Kidney (tissue), 14 donors: Measurements from ENCODE around the gene C4orf50. TPM values are rescaled to one million over a fixed set of nuclear protein-coding genes. Genes with fewer than 3 reads are reported as not detected.
"Not testable (repeated sequence)": the region's sequence is repeated elsewhere in the genome, so short reads cannot be mapped to it uniquely, and the experiment has no call there.

Experiments used
- DNase-seq, 5 donors: peaks; one replicate each; pipeline ENCODE4 v3.0.0-alpha.2; 2013 to 2020
- FAIRE-seq: peaks from 2 replicates; lab custom pipeline; 2012; peaks lifted over from hg19 to GRCh38; lab: Jason Lieb, UNC
- H3K27ac ChIP-seq, 2 donors: one replicate each; pipeline ENCODE4 v1.7.0; 2013; ENCODE audit warnings: low read depth in 2 of 2, low read length in 2 of 2, inconsistent platforms in 1 of 2
- H3K27me3 ChIP-seq: one replicate; pipeline ENCODE4 v1.7.1; 2013; ENCODE audit warnings: low read length, inconsistent platforms; ENCODE audit not compliant: control insufficient read depth, insufficient read depth
- H3K36me3 ChIP-seq, 3 donors: one replicate each; pipeline versions ENCODE4 v1.7.0 to v1.7.1; 2013; ENCODE audit warnings: low read length in 3 of 3, control low read depth in 1 of 3, inconsistent platforms in 1 of 3; ENCODE audit not compliant: insufficient read depth in 3 of 3, control insufficient read depth in 2 of 3
- H3K4me1 ChIP-seq, 3 donors: one replicate each; pipeline versions ENCODE4 v1.7.0 to v1.7.1; 2013; ENCODE audit warnings: low read length in 3 of 3, inconsistent platforms in 1 of 3, low read depth in 1 of 3; ENCODE audit not compliant: control insufficient read depth in 2 of 3, insufficient read depth in 2 of 3
- H3K4me3 ChIP-seq, 3 donors: one replicate each; pipeline versions ENCODE4 v1.7.0 to v1.8.1; 2013; ENCODE audit warnings: low read length in 3 of 3, control low read depth in 1 of 3, inconsistent platforms in 1 of 3
- H3K9ac ChIP-seq, 3 donors: one replicate each; pipeline versions ENCODE4 v1.7.0 to v1.7.1; 2013; ENCODE audit warnings: low read length in 3 of 3, control low read depth in 1 of 3, inconsistent platforms in 1 of 3
- H3K9me3 ChIP-seq, 3 donors: one replicate each; pipeline versions ENCODE4 v1.7.0 to v1.7.1; 2013; ENCODE audit warnings: low read length in 3 of 3, control low read depth in 1 of 3, inconsistent platforms in 1 of 3; ENCODE audit not compliant: control insufficient read depth in 2 of 3, insufficient read depth in 1 of 3
- intact Hi-C: fragments of 100-400 bp; cut with DNase I; formaldehyde crosslinking; loops from one replicate; pipeline ENCODE4 v1.11.1; 2022
- polyA plus RNA-seq: library from polyadenylated mRNA; stranded (reverse); fragments of 350-450 nt; fragmentation: Illumina TruSeq; extraction: RNeasy Lipid Tissue Mini Kit (QIAGEN cat#74804); gene quantifications from one replicate; pipeline ENCODE4 v1.2.3, GENCODE V29; 2014; ENCODE audit warnings: low read depth, low replicate concordance; ENCODE audit not compliant: insufficient read depth
- total RNA-seq: library from RNA; stranded (reverse); fragmentation: NEBNext Ultra II Directional; extraction: Animal tissue kit (Norgen Biotek cat#: 25700); gene quantifications from one replicate; pipeline ENCODE4 v1.2.1, GENCODE V29; 2021
- TF ChIP-seq, protein P1 (sequence below): IDR thresholded peaks from 3 replicates; pipeline ENCODE4 v1.5.1; 2012; ENCODE audit warnings: mild to moderate bottlenecking, moderate library complexity, borderline replicate concordance; ENCODE audit not compliant: insufficient read depth; ENCODE audit errors: extremely low read depth
- donor health status: control.
- donor health status: control.
- donor health status: control.
- donor health status: control.
- donor health status: control.
- donor health status: DM: yes; HTN: yes; CAD: no.
- donor health status: Normal renal cell carcinoma (clear cell type).

Gene C4orf50
- total and polyA plus RNA-seq, 2 donors from 2014 or later, result 0.16 TPM; not detected in 1

DNA sequence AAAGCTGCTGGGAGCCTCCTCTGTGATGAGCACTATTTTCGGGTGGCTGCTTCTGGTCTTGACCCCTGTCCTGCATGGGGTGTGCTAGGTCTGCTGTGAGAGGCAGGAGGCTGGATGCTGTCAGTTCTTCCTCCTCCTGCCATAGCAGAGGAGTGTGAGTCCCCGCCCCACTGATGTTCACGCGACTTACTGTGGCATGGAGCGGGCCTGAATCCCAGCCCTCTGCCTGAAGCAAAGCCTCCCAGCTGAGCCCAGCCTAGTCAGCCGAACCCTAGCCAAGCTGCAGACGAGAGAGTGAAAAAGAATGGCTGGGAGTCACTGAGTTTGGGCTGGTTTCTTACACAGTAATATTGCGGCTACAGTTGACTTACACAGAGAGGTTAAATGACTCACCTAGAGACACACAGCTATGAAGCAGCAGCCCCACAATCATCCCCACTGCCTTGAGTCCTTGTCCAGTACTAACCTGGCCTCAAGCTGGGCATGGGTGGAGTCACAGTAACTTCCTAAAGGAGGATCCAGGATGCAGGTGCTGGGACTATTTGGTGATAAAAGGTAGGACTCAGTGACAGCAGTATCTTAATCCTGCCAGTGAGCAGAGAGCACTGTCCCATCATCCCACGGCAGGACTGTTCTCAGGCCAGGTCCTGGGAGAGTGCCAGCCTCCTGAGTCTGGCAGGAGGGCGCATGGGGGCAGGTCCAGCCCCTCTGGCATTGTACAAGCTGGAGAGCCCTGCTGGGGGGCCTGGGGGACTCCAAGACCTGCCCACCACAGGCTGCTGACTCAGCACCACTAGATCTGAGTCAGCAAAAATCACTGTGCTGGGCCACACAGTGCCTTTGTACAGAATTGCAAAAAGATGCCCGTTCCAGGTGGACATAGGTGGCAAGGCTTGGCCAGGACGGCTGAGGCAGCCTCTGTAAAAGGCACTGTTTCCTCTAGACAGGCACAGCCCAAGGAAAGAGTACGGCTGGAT lies 65.0 kb downstream of the C4orf50 start:
- FAIRE-seq, result no peak
- H3K27me3 ChIP-seq, result no peaks in the 10 kb centered on the region
- peak in 1 of 5 donors; percentile 24 for DNase-seq
- no peak overlapping the region for H3K4me3 ChIP-seq
- intact Hi-C loops, result no loop called here
- no peak overlapping the region for H3K9ac ChIP-seq
- H3K36me3 ChIP-seq, result no peaks in the 10 kb centered on the region
- TF ChIP-seq, protein P1, sequence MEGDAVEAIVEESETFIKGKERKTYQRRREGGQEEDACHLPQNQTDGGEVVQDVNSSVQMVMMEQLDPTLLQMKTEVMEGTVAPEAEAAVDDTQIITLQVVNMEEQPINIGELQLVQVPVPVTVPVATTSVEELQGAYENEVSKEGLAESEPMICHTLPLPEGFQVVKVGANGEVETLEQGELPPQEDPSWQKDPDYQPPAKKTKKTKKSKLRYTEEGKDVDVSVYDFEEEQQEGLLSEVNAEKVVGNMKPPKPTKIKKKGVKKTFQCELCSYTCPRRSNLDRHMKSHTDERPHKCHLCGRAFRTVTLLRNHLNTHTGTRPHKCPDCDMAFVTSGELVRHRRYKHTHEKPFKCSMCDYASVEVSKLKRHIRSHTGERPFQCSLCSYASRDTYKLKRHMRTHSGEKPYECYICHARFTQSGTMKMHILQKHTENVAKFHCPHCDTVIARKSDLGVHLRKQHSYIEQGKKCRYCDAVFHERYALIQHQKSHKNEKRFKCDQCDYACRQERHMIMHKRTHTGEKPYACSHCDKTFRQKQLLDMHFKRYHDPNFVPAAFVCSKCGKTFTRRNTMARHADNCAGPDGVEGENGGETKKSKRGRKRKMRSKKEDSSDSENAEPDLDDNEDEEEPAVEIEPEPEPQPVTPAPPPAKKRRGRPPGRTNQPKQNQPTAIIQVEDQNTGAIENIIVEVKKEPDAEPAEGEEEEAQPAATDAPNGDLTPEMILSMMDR, result no peak
- no peaks in the 10 kb centered on the region for H3K9me3 ChIP-seq
- H3K4me1 ChIP-seq, result peaks cover 0 to 11% (median 0%) of the 10 kb centered on the region in 3 donors
- no peak overlapping the region for H3K27ac ChIP-seq

DNA sequence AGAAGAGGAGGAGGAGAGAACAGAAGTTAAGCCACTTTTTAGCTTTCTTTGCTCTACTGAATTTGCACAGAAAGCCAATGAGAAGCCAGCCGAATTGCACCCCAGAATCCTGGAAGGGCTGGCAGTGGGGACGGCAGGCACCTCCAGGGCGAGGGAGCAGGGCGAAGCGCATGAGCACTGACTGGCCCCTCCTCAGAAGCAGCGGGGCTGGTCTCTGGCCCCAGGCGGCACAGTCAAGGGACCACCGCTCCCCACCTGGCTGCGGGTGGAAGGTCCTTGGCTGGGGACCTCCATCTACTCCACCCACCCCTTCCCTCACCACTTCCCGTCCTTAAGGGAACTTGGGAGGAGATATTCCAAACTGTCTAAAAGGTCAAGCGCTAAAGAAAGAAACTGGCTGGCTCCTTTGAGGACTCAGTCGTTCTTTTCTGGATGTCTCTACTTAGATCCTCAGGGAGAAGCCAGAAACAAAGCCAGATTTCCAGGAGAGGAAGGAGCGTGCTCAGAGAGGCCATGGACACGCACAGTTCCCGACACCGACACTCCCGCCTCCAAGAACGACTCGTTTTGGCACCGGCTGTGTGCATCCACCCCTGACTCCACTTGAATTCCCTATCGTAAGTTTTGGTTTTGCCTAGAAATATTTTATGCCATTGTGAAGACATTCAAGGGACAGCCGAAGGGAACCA lies 65.8 kb downstream of the C4orf50 start:
- Histone ChIP-seq H3K9ac (no peak overlapping the region), H3K4me3 (no peak overlapping the region), H3K4me1 (peaks cover 0 to 11% (median 0%) of the 10 kb centered on the region in 3 donors), H3K9me3 (no peaks in the 10 kb centered on the region), H3K36me3 (no peaks in the 10 kb centered on the region), H3K27ac (no peak overlapping the region), H3K27me3 (no peaks in the 10 kb centered on the region)
- FAIRE-seq (no peak), DNase-seq (peak in 1 of 5 donors; percentile 12)
- intact Hi-C loops, result no loop called here
- TF ChIP-seq, protein P1, result no peak

DNA sequence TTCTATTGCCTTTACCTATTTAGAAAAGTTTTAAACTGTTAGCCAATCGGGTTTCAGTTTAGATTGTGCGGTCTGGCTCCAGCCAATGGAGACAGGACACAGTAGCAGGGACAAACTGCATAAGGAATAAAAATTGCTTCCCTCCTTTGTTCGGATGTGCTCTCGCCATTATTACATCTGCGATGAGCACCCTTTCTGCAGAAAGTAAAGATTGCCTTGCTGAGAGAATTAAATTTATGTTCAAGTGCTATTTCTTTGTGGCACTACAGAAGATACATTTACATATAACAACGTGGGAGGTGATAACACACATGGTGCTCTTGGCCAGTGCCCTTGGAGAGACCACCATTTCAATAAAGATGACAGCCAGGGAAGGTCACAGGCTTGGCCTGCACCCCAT lies 71.6 kb downstream of the C4orf50 start:
- H3K27ac ChIP-seq, intact Hi-C loops, H3K9me3 ChIP-seq, FAIRE-seq, H3K9ac ChIP-seq, H3K36me3 ChIP-seq, DNase-seq, H3K27me3 ChIP-seq, H3K4me3 ChIP-seq, H3K4me1 ChIP-seq: not testable (repeated sequence)

DNA sequence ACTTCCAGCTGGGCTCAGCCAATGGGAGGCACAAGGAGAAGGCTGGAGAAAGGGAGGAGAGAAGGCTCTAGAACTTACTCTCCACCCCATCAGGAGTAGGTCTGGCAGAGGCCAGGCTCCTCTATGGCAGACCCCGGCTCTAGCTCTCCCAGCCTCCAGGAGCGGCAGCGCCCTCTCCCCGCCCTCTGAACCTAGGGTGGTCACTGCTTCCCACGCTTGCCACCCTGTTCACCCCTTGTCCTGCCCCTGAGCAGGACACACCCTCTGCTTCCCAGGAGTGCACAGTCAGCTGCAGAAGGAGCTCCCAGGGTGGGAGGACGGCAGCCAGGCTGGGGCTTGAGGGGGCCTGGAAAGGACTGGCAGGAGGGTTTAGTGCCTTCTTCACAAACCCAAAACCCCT lies 72.3 kb downstream of the C4orf50 start:
- TF ChIP-seq, protein P1, result no peak
- Histone ChIP-seq H3K9me3 (peaks cover 0 to 4% (median 0%) of the 10 kb centered on the region in 3 donors), H3K4me3 (no peak overlapping the region), H3K36me3 (no peaks in the 10 kb centered on the region), H3K9ac (no peak overlapping the region), H3K27ac (no peak overlapping the region), H3K27me3 (no peaks in the 10 kb centered on the region), H3K4me1 (no peaks in the 10 kb centered on the region)
- intact Hi-C loops, result no loop called here
- no peak for FAIRE-seq
- DNase-seq, result peak in 1 of 5 donors; percentile 18
